HL-60 (cell line): ENCODE measurements around the gene SPAG9.

Experiments used
- DNase-seq, 2 experiments: peaks; one replicate each; pipeline ENCODE4 v3.0.0-alpha.2; 2010 to 2020; ENCODE audit warnings: low read depth in 1 of 2, low spot score in 1 of 2
- H3K27ac ChIP-seq: fragments of 250-450 bp; sonication (Bioruptor Pico); replicated peaks from 2 replicates; pipeline ENCODE4 v1.5.1; 2020; ENCODE audit warnings: mild to moderate bottlenecking, moderate library complexity
- H3K27me3 ChIP-seq: fragments of 250-450 bp; sonication (Bioruptor Pico); 2 replicates; pipeline ENCODE4 v1.5.1; 2021; ENCODE audit warnings: mild to moderate bottlenecking, moderate library complexity; ENCODE audit not compliant: insufficient read depth, poor library complexity, severe bottlenecking
- H3K4me3 ChIP-seq: replicated peaks from 2 replicates; pipeline ENCODE4 v1.5.1; 2011; ENCODE audit warnings: mild to moderate bottlenecking, control low read depth, low read length; ENCODE audit not compliant: insufficient read depth
- CTCF ChIP-seq: IDR thresholded peaks from one replicate; pipeline ENCODE4 v1.5.1; 2011; ENCODE audit warnings: low read length, control low read depth, inconsistent platforms; ENCODE audit not compliant: insufficient read depth
- GABPA ChIP-seq: IDR thresholded peaks from 2 replicates; pipeline ENCODE4 v1.6.1; 2012; ENCODE audit warnings: low read depth
- POLR2AphosphoS5 ChIP-seq: IDR thresholded peaks from 2 replicates; pipeline ENCODE4 v1.6.1; 2012; ENCODE audit warnings: low read depth
- REST ChIP-seq: IDR thresholded peaks from 2 replicates; pipeline ENCODE4 v1.6.1; 2012; ENCODE audit warnings: low read depth; ENCODE audit not compliant: insufficient replicate concordance
- SPI1 ChIP-seq: IDR thresholded peaks from 2 replicates; pipeline ENCODE4 v1.6.1; 2012; ENCODE audit warnings: low read depth, mild to moderate bottlenecking, borderline replicate concordance

The SPAG9 gene

GRCh38 chr17:51071556-51071955 is 49.1 kb downstream of the SPAG9 start:
- no peak for DNase-seq
- TF ChIP-seq POLR2AphosphoS5 (no peak), CTCF (no peak), REST (no peak), GABPA (no peak), SPI1 (no peak; the same call in 1 of the 2 replicates)
- Histone ChIP-seq H3K27ac (no peak overlapping the region), H3K4me3 (no peak overlapping the region), H3K27me3 (no peaks in the 10 kb centered on the region)

GRCh38 chr17:51065466-51065865 is 55.2 kb downstream of the SPAG9 start:
- DNase-seq, result peak in 1 of 2 experiments; percentile 40
- Histone ChIP-seq H3K27ac (no peak overlapping the region), H3K4me3 (no peak overlapping the region), H3K27me3 (no peaks in the 10 kb centered on the region)
- TF ChIP-seq REST (no peak), GABPA (no peak), SPI1 (no peak), CTCF (no peak), POLR2AphosphoS5 (no peak)

- TF ChIP-seq CTCF (no peak), GABPA (no peak), SPI1 (no peak), POLR2AphosphoS5 (no peak), REST (no peak)
- no peaks in the 10 kb centered on the region for H3K27me3 ChIP-seq
- no peak for DNase-seq
- H3K4me3 ChIP-seq, result no peak overlapping the region
- H3K27ac ChIP-seq, result no peak overlapping the region
Observed at GRCh38 chr17:51064061-51064735, 56.5 kb downstream of the SPAG9 start.
